Breast epithelium (tissue), 4 donors: ENCODE data around the gene MB21D2. TPM values are rescaled to one million over a fixed set of nuclear protein-coding genes. Genes with fewer than 3 reads are reported as not detected.

Experiments
- DNase-seq, 2 donors: peaks; one replicate each; pipeline ENCODE4 v3.0.0-alpha.2; 2019; ENCODE audit warnings: low spot score in 2 of 2
- H3K27ac ChIP-seq, 2 donors: fragments of 200-600 bp; sonication (generic) in 1 of 2; one replicate each; pipeline ENCODE4 v1.5.1; 2016 to 2019; ENCODE audit warnings: mild to moderate bottlenecking in 1 of 2
- H3K27me3 ChIP-seq, 2 donors: fragments of 200-600 bp; sonication (generic) in 1 of 2; one replicate each; pipeline versions ENCODE4 v1.5.1 to v1.6.0; 2017 to 2019; ENCODE audit warnings: control low read depth in 1 of 2, mild to moderate bottlenecking in 1 of 2
- H3K36me3 ChIP-seq: fragments of 200-600 bp; one replicate; pipeline ENCODE4 v1.5.1; 2019
- H3K4me1 ChIP-seq, 2 donors: fragments of 200-600 bp; sonication (generic); one replicate each; pipeline ENCODE4 v1.5.1; 2016 to 2019; ENCODE audit warnings: control low read depth in 1 of 2
- H3K4me3 ChIP-seq, 3 donors: fragments of 200-600 bp; sonication (generic); 1 replicate in 2 of 3; 2 replicates in 1 of 3; pipeline ENCODE4 v1.5.1; 2016 to 2019; ENCODE audit warnings: mild to moderate bottlenecking in 3 of 3, moderate library complexity in 2 of 3
- H3K9me3 ChIP-seq, 2 donors: fragments of 200-600 bp; sonication (generic) in 1 of 2; one replicate each; pipeline ENCODE4 v1.5.1; 2016 to 2019; ENCODE audit warnings: control low read depth in 1 of 2
- POLR2A ChIP-seq: fragments of 450-650 bp; IDR thresholded peaks from one replicate; pipeline ENCODE4 v1.6.1; 2016; ENCODE audit warnings: antibody characterized with exemption, mild to moderate bottlenecking, moderate library complexity
- POLR2AphosphoS5 ChIP-seq, 3 donors: sonication (generic); formaldehyde crosslinking; IDR thresholded peaks; one replicate each; pipeline ENCODE4 v1.6.1; 2017; ENCODE audit warnings: antibody characterized with exemption in 3 of 3
- intact Hi-C: fragments of 100-400 bp; cut with DNase I; formaldehyde crosslinking; loops from one replicate; pipeline ENCODE4 v1.15.1; 2023; ENCODE audit warnings: low total_unique reads
- total RNA-seq, 3 donors: library from RNA; depleted of rRNA; stranded (reverse); fragments of >200 nt; gene quantifications; one replicate each; pipeline ENCODE4 v1.1.0, GENCODE V29; 2016
- TF ChIP-seq, protein P1 (sequence below), 3 donors: fragments of 450-650 bp; IDR thresholded peaks; one replicate each; pipeline ENCODE4 v1.5.1; 2016 to 2017; ENCODE audit warnings: antibody characterized with exemption in 3 of 3, mild to moderate bottlenecking in 3 of 3, moderate library complexity in 3 of 3

Gene MB21D2
- total RNA-seq, 3 donors from 2014 or later, result 4.0 to 11.9 (median 6.2) TPM

DNA sequence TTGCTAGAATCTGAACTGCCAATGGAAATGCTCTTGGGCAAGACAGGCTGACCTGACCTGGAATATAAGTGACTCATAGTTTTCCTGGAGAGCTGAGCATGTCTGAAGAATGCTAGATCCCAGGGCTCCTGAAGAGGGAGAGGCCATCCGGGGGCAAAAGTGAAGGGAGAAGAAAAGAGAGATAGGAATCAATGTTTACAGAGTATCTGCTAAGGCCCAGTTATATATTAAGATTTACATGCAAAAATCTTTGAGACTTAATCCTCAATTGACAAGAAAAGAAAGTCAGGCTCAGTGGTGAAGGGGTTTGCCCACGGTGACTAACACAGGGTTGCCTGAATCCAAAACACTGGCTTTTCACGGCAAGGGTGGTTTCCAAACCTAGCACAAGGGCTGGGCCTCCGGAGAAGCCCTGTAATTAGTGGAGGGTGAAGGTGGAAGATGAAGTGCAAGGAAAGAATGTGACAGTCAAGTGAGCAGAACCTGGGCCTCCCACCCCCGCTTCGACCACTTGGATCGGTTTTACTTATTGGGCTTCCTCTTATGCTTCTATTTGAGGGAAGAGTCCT is 98.6 kb downstream of the MB21D2 start:
- no peaks in the 10 kb centered on the region for H3K27me3 ChIP-seq
- DNase-seq, result no peak
- no peaks in the 10 kb centered on the region for H3K36me3 ChIP-seq
- H3K9me3 ChIP-seq, result no peaks in the 10 kb centered on the region
- TF ChIP-seq POLR2A (no peak), POLR2AphosphoS5 (IDR thresholded peaks at IDR 0.05) (no peak)
- no peak overlapping the region for H3K4me3 ChIP-seq
- no peaks in the 10 kb centered on the region for H3K4me1 ChIP-seq
- H3K27ac ChIP-seq, result no peak overlapping the region
- intact Hi-C loops, result loop anchor here (5.0 kb wide), 1 partner anchor 218 kb away; no protein-coding TSS in a partner anchor

- no peak for DNase-seq
- intact Hi-C loops, result loop anchor here (5.0 kb wide), 1 partner anchor 219 kb away; no protein-coding TSS in a partner anchor
Observed at GRCh38 chr3:192818126-192818525, 99.5 kb downstream of the MB21D2 start.

DNA sequence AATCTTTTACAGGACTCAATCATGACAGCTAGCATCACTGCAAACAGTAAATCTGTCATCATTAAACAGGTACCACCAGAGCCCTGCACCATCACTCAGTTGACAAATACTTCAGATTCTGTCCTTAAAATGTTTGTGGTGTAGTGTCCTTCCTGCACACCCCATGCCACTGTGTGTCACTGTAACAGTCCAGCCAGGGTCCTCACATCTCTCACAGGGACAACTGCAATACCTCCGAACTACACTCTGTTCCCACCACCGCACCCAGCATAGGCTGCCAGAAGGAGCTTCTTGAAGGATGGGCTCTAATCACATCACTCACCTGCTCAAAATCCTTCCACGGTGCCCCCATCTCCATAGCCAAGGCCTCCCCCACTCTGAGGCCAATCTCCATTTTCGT is 100.2 kb downstream of the MB21D2 start:
- TF ChIP-seq POLR2AphosphoS5 (IDR thresholded peaks at IDR 0.05) (no peak), POLR2A (no peak)
- TF ChIP-seq, protein P1, sequence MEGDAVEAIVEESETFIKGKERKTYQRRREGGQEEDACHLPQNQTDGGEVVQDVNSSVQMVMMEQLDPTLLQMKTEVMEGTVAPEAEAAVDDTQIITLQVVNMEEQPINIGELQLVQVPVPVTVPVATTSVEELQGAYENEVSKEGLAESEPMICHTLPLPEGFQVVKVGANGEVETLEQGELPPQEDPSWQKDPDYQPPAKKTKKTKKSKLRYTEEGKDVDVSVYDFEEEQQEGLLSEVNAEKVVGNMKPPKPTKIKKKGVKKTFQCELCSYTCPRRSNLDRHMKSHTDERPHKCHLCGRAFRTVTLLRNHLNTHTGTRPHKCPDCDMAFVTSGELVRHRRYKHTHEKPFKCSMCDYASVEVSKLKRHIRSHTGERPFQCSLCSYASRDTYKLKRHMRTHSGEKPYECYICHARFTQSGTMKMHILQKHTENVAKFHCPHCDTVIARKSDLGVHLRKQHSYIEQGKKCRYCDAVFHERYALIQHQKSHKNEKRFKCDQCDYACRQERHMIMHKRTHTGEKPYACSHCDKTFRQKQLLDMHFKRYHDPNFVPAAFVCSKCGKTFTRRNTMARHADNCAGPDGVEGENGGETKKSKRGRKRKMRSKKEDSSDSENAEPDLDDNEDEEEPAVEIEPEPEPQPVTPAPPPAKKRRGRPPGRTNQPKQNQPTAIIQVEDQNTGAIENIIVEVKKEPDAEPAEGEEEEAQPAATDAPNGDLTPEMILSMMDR (IDR thresholded peaks at IDR 0.05), result no peak
- intact Hi-C loops, result loop anchor here (5.0 kb wide), 1 partner anchor 220 kb away; no protein-coding TSS in a partner anchor
- H3K9me3 ChIP-seq, result no peaks in the 10 kb centered on the region

More at GRCh38 chr3:192818126-192818525, 99.5 kb downstream of the MB21D2 start:
- Histone ChIP-seq H3K9me3 (no peaks in the 10 kb centered on the region), H3K27ac (no peak overlapping the region), H3K36me3 (no peaks in the 10 kb centered on the region), H3K4me3 (no peak overlapping the region), H3K27me3 (no peaks in the 10 kb centered on the region), H3K4me1 (no peaks in the 10 kb centered on the region)
- TF ChIP-seq, protein P1 (IDR thresholded peaks at IDR 0.05), result no peak
- TF ChIP-seq POLR2AphosphoS5 (IDR thresholded peaks at IDR 0.05) (no peak), POLR2A (no peak)

DNA sequence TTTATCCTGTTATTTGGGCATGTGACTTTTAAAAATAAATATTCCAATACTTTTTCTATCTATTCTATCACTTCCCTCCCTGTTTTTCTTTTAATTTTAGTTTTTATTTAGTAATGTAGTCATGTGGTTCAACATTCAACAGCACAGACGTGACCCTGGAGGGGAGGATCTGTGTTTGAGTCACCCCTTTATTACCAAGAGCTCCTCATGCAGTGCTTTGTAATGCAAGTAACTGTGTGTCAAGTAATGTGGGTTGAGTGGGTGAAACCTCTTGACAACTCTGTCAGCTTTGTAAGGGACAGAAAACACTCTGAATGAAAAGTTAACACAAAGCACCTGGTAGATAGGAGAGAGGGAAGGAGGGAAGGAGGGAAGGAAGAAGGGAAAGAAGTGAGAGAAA is 100.6 kb downstream of the MB21D2 start:
- Histone ChIP-seq H3K9me3 (no peaks in the 10 kb centered on the region), H3K27ac (no peak overlapping the region), H3K4me3 (no peak overlapping the region), H3K36me3 (no peaks in the 10 kb centered on the region), H3K27me3 (no peaks in the 10 kb centered on the region), H3K4me1 (no peaks in the 10 kb centered on the region)
- no peak for DNase-seq
- intact Hi-C loops, result loop anchor here (5.0 kb wide), 1 partner anchor 220 kb away; no protein-coding TSS in a partner anchor
- TF ChIP-seq, protein P1 (IDR thresholded peaks at IDR 0.05), result no peak
- TF ChIP-seq POLR2A, result no peak
- TF ChIP-seq POLR2AphosphoS5 (IDR thresholded peaks at IDR 0.05), result no peak

More for the DNA sequence above, 100.2 kb downstream of the MB21D2 start:
- Histone ChIP-seq H3K27ac (no peak overlapping the region), H3K36me3 (no peaks in the 10 kb centered on the region), H3K4me3 (no peak overlapping the region), H3K27me3 (no peaks in the 10 kb centered on the region), H3K4me1 (no peaks in the 10 kb centered on the region)
- no peak for DNase-seq

GRCh38 chr3:192816351-192816750 is 101.3 kb downstream of the MB21D2 start:
- Histone ChIP-seq H3K4me1 (no peaks in the 10 kb centered on the region), H3K27me3 (no peaks in the 10 kb centered on the region), H3K36me3 (no peaks in the 10 kb centered on the region), H3K27ac (no peak overlapping the region), H3K9me3 (no peaks in the 10 kb centered on the region), H3K4me3 (no peak overlapping the region)
- TF ChIP-seq, protein P1 (IDR thresholded peaks at IDR 0.05), result peak; percentile 73 to 80 (median 77)
- no peak for TF ChIP-seq POLR2A
- DNase-seq, result no peak
- intact Hi-C loops, result loop anchor here (5.0 kb wide), 1 partner anchor 221 kb away; no protein-coding TSS in a partner anchor
